Astrocyte (in vitro differentiated cells and primary cell): ENCODE data around the gene KLHL17.

ENCODE experiments used
- EZH2 ChIP-seq: IDR thresholded peaks from 2 replicates; pipeline ENCODE4 v1.6.1; 2012; ENCODE audit warnings: mild to moderate bottlenecking, low read length, inconsistent platforms; ENCODE audit not compliant: insufficient read depth
- TF ChIP-seq, protein P1 (sequence below): IDR thresholded peaks from 2 replicates; pipeline ENCODE4 v1.5.1; 2011; ENCODE audit warnings: low read depth, mild to moderate bottlenecking, inconsistent platforms, low read length, moderate library complexity; ENCODE audit not compliant: insufficient read depth

DNA sequence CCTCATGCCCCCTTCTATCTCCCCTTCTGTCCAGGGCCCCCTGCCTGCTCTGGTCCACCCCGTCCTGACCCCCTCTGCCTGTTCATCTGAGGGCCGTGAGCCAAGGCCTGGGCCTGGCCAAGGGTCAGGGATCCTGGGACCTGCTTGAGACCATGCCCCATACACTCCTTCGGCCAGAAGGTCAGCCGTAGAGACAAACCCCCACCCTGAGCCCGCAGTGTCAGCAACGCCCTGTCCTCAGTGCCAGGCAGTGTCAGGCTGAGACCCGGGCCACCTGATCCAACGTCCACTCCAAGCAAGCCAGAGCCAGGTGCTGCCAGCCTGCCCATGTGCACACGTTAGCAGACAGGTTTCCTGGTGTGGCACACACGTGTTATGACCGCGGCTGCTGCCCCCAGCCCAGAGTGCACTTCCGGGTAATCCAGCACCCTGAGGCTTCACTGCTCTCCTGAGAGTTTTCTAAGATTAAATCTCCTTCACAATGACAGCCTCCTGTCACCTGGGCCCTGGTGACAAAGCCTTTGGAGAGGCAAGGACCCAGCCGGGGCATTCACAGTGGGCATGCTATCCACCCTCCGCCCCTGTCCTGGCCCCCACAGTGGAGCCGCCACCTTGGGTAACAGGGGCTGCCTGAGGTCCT, 46.8 kb upstream of the KLHL17 start:
- TF ChIP-seq, protein P1, sequence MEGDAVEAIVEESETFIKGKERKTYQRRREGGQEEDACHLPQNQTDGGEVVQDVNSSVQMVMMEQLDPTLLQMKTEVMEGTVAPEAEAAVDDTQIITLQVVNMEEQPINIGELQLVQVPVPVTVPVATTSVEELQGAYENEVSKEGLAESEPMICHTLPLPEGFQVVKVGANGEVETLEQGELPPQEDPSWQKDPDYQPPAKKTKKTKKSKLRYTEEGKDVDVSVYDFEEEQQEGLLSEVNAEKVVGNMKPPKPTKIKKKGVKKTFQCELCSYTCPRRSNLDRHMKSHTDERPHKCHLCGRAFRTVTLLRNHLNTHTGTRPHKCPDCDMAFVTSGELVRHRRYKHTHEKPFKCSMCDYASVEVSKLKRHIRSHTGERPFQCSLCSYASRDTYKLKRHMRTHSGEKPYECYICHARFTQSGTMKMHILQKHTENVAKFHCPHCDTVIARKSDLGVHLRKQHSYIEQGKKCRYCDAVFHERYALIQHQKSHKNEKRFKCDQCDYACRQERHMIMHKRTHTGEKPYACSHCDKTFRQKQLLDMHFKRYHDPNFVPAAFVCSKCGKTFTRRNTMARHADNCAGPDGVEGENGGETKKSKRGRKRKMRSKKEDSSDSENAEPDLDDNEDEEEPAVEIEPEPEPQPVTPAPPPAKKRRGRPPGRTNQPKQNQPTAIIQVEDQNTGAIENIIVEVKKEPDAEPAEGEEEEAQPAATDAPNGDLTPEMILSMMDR = no peak
- no peak for TF ChIP-seq EZH2
